GM18517 (cell line): ENCODE data around the gene SDR42E2.
"Not testable (repeated sequence)": the region's sequence is repeated elsewhere in the genome, so short reads cannot be mapped to it uniquely, and the experiment has no call there.

Experiments
- ATAC-seq: cut with Tn5 transposase; IDR thresholded peaks from one replicate; pipeline ENCODE4 v1.9.1; 2021; ENCODE audit warnings: mild to moderate bottlenecking, moderate library complexity; ENCODE audit not compliant: unreplicated experiment

The SDR42E2 gene

GRCh38 chr16:22161999-22162655 lies at the start of gene SDR42E2:
SDR42E2 (plus strand) TSS chr16:22162506; CDS start chr16:22165583, 3,077 bp downstream.
- no peak for ATAC-seq

DNA sequence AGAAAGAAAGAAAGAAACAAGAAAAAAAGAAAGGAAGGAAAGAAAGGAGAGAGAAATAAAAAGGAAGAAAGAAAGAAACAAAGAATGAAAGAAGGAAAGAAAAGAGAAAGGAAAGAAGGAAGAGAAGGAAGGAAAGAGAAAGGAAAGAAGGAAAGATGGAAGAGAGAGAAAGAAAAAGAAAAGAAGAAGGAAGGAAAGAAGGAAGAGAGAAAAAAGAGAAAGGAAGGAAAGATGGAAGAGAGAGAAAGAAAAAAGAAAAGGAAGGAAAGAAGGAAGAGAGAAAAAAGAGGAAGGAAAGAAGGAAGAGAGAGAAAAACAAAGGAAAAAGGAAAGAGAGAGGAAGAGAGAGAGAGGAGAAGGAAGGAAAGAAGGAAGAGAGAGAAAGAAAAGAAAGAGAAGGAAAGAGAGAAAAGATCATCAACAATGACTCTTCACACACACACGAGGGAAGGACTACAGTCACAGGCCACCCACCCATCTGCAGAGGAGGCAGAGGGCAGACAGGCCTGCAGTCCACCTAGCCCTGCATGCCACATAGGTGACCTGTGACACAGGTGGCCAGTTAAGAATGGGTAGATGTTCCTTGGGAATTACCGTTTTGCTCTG lies 46.1 kb upstream of the SDR42E2 start:
- no peak for ATAC-seq

GRCh38 chr16:22117609-22118008 lies 44.7 kb upstream of the SDR42E2 start:
- no peak for ATAC-seq

- ATAC-seq: no peak
These were observed 41.9 kb upstream of the SDR42E2 start for GRCh38 chr16:22120440-22120839.

DNA sequence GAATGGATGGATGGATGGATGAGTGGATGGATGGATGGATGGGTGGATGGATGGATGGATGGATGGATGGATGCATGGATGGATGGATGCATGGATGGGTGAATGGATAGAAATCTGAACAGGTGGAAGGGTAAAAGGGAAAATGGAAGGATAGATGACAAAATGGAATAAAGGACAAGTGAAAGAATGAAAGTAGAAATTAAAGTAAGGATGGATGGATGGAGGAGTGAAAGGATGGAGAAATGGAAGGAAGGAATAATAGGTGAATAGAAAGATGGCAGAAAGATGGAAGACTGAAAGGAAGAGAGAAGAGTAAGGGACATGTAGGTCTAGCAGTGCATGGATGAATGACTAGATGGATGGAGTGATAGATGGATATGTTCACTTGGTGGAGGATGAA lies 40.1 kb upstream of the SDR42E2 start:
- ATAC-seq: no peak

DNA sequence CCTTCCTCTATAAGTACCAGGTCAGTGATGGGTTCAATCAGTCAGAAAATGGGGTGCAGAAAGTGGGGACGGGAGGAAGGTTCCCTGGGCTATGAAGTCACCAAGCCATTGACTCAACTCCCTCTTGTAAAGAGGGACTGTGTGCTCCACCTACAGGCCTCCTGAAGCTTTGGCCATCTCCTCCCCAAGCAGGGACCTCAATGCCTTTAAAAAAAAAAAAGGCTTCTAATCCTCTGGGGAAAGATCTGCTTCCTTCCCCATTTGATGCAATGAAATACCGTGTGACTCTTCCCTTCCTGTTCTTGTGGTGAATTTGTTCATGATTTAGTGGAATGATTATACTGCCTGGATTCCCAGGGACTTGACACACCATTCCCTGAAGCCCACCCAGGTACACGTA lies 39.2 kb upstream of the SDR42E2 start:
- ATAC-seq: no peak

GRCh38 chr16:22123759-22124490 lies 38.4 kb upstream of the SDR42E2 start:
- no peak for ATAC-seq

DNA sequence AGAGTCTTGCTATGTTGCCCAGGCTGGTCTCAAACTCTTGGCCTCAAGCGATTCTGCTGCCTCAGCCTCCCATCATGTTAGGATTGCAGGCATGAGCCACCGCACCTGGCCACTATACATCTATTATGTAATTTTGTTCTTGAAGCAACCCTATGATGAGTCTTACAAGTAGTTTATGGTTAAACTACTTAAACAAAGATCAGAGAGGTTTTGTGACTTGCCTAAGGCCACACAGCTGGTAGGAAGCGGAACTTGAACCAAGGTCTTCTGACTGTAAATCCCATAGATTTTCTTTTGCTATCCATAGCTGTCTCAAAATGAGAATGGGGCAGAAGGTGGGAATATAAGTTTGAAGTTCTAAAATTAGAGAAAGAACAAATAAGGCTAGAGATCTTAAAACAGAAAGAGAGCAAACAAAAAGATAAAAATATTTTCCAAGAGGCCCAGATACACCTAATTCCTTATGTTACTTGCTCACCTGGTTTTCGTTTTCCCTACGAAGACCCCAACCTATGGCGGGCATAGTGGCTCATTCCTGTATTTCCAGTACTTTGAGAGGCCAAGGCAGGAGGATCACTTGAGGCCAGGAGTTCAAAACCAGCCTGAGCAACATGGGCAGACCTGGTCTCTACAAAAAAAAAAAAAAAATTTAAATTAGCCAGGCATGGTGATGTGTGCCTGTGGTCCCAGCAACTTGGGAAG lies 37.6 kb upstream of the SDR42E2 start:
- ATAC-seq: no peak

GRCh38 chr16:22126037-22126558 lies 36.2 kb upstream of the SDR42E2 start:
- no peak for ATAC-seq

- ATAC-seq: not testable (repeated sequence)
These were observed 33.8 kb upstream of the SDR42E2 start for GRCh38 chr16:22128537-22128936.

- ATAC-seq: no peak
These were observed 31.8 kb upstream of the SDR42E2 start for GRCh38 chr16:22130528-22130927.

GRCh38 chr16:22132801-22133200 lies 29.5 kb upstream of the SDR42E2 start:
- no peak for ATAC-seq

DNA sequence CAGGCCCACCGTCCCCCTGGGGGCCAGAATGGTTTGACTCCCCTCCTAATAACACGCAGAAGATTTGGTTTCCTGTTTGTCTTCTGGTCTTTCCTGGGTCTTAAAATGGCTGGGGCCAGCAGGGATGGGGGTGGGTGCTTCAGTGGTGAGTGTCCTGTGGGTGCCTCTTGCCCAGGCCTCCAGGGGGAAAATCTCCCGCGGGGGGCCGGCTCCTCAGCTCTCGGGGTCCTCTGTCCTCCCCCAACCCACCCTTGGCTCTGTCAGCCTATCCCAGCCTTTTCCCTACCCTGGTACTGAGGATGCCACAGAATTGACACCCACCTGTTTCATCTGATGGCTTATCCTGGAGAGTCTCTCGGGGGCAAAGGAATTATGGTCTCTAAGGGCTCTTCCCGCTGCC lies 23.8 kb upstream of the SDR42E2 start:
- no peak for ATAC-seq

DNA sequence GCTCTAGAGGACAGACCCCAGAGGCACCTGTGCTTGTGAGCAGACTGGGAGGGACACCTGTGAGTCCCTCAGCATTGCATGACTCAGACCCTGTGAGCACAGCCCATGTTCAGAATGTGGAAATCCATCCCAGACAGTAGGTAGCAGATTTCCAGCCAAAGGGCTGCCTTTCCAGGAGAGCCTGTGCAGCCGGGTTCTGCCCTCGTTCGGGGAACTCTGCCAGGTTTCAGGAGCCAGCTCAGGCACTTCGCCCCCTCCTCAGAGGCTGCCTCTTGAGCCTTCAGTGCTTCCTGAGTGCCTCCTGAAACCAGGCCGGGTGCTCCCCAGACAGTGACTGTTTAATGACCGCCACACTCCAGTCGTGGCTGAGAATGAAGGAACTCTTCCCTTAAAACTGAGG lies 23.3 kb upstream of the SDR42E2 start:
- no peak for ATAC-seq

DNA sequence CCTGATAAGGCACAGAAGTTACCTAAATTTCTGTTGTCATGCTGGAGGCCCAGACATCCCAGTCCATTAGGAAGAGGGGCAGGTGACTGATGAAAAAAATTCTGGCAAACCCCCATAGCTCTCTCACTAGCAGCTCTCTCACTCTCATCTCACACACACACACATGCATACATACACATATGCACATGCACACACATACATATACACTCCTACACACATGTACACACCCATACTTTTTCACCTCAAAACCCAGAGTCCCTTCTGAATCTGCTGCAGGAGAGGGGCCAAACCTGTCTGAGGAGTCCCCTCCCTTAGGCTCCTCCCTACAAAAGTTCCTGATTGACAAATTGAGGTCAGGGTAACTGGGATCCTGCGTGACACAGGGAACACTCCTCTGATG lies 22.6 kb upstream of the SDR42E2 start:
- no peak for ATAC-seq

GRCh38 chr16:22141767-22142166 lies 20.5 kb upstream of the SDR42E2 start:
- ATAC-seq: no peak

DNA sequence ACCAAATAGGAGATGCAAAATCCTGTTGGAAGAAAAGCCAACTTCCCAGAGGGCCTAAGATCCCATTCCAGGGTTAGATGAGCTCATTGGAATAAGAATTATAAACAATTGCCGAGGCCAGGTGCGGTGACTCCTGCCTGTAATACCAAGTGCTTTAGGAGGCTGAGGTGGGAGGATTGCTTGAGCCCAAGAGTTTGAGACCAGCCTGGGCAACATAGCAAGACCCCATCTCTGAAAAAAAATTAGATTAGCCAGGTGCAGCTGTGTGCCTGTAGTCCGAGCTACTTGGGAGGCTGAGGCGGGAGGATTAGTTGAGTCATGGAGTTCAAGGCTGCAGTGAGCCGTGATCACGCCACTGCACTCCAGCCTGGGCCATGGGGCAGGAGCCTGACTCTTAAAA lies 17.8 kb upstream of the SDR42E2 start:
- no peak for ATAC-seq

DNA sequence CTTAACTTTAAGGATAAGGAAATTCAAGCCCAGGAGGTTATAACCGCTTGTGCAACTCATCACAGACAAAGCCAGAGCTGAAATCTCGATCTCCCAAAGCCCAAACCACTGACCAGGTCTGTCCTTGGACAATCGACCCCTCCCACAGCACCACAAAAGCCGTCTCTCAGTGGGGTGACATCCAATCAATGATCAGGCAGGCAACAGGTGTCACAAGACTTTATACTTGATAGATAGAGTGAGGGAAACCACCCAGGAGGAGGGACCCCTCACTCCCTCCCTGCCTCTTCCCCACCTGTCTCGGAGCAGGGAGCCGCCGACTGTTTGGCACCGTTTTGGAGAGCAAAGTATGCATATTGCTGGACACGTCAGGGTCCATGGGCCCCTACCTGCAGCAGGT lies 14.5 kb upstream of the SDR42E2 start:
- no peak for ATAC-seq

DNA sequence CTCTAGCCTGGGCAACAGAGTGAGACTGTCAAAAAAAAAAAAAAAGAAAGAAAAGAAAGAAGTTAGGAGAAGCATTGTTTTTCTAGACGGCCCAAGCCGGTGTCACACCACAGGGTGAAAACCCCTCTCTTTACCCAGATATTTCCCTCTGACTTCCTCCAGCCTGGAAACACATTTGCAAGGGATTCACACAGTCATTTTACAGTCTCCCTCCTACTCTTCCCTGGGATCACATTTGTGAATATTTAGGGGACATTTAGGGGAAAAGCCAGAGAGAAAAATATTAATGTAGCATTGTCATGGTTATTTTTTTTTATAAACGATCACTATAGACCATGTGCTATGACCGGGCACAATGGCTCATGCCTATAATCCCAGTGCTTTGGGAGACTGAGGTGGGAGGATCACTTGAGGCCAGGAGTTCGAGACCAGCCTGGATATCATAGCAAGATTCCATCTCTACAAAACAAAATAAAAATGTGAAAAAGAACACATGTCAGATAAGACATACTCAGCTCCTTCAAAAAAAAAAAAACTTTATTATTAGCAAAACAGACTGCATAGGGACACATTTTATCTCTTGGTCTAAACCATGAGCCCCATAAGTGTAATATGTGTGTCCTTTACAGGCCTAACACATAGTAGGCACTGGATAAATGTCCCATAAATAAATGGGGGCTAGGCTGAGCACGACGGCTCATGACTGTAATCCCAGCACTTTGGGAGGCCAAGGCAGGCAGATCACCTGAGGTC lies 10.9 kb upstream of the SDR42E2 start:
- ATAC-seq: no peak

GRCh38 chr16:22152316-22152715 lies 10.0 kb upstream of the SDR42E2 start:
- no peak for ATAC-seq

DNA sequence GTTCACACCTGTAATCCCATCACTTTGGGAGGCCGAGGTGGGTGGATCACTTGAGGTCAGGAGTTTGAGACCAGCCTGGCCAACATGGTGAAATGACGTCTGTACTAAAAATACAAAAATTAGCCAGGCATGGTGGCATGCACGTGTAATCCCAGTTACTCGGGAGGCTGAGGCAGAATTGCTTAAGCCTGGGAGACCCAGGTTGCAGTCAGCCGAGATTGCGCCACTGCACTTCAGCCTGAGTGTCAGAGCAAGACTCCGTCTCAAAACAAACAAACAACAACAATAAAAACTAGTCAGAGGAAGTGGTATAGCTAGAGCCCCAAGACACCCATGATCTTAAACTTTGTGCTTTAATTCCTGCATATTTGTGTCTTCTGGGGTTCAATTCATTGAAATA lies 9.2 kb upstream of the SDR42E2 start:
- not testable (repeated sequence) for ATAC-seq
